WTC11 (cell line): ENCODE data around the gene NEK10. TPM values are rescaled to one million over a fixed set of nuclear protein-coding genes. Genes with fewer than 3 reads are reported as not detected.
A peak's percentile ranks its signal among the peaks of the same experiment; 100 is the strongest.

Experiments
- ATAC-seq: fragments of 200-7000 bp; cut with Tn5 transposase; 2 replicates; pipeline ENCODE4 v1.10.0; 2021; ENCODE audit warnings: mild to moderate bottlenecking, moderate library complexity
- CTCF ChIA-PET: fragments of 300-600 bp; sonication (Branson Sonifier 250); formaldehyde crosslinking; loops from one replicate; lab custom pipeline; 2021; ENCODE audit warnings: antibody characterized with exemption; lab: Charles Lee
- POLR2A ChIA-PET: fragments of 350-600 bp; sonication (Branson Sonifier 250); formaldehyde crosslinking; loops from one replicate; lab custom pipeline; 2021; ENCODE audit warnings: antibody characterized with exemption; lab: Charles Lee
- DNase-seq: peaks from one replicate; pipeline ENCODE4 v3.0.0; 2021; ENCODE audit warnings: low spot score
- H3K27ac Mint-ChIP-seq: 2 replicates; pipeline ENCODE4 v1.8.0; 2021; ENCODE audit warnings: mixed read lengths
- H3K27me3 Mint-ChIP-seq: 2 replicates; pipeline ENCODE4 v1.8.0; 2021; ENCODE audit warnings: low read depth, mild to moderate bottlenecking, moderate library complexity, mixed read lengths
- H3K36me3 Mint-ChIP-seq: 2 replicates; pipeline ENCODE4 v1.8.0; 2021; ENCODE audit warnings: mixed read lengths
- H3K4me1 Mint-ChIP-seq: 2 replicates; pipeline ENCODE4 v1.8.0; 2022; ENCODE audit warnings: mixed read lengths
- H3K4me3 Mint-ChIP-seq: 2 replicates; pipeline ENCODE4 v1.8.0; 2021; ENCODE audit warnings: mild to moderate bottlenecking, moderate library complexity, mixed read lengths
- H3K9me3 Mint-ChIP-seq: 2 replicates; pipeline ENCODE4 v1.8.0; 2021; ENCODE audit warnings: mixed read lengths
- ELF4 ChIP-seq: sonication (generic); formaldehyde crosslinking; IDR thresholded peaks from 2 replicates; pipeline ENCODE4 v1.8.1; 2022; ENCODE audit warnings: low read depth, mild to moderate bottlenecking, moderate library complexity, missing genetic modification reagents
- EMX1 ChIP-seq: fragments of 250-450 bp; sonication (Bioruptor Pico); IDR thresholded peaks from 2 replicates; pipeline ENCODE4 v1.8.0; 2021; ENCODE audit warnings: mild to moderate bottlenecking
- ETV6 ChIP-seq: sonication (generic); formaldehyde crosslinking; IDR thresholded peaks from 2 replicates; pipeline ENCODE4 v1.8.1; 2022; ENCODE audit warnings: mild to moderate bottlenecking, missing genetic modification reagents
- FOXP1 ChIP-seq: sonication (generic); formaldehyde crosslinking; IDR thresholded peaks from 2 replicates; pipeline ENCODE4 v1.8.0; 2022; ENCODE audit warnings: missing genetic modification reagents, mild to moderate bottlenecking, moderate library complexity, borderline replicate concordance
- MYBL2 ChIP-seq: sonication (generic); formaldehyde crosslinking; IDR thresholded peaks from 2 replicates; pipeline ENCODE4 v1.8.1; 2023; ENCODE audit warnings: mild to moderate bottlenecking, moderate library complexity, missing genetic modification reagents
- NFYB ChIP-seq: sonication (generic); formaldehyde crosslinking; conservative IDR thresholded peaks from 2 replicates; pipeline ENCODE4 v1.8.0; 2022; ENCODE audit warnings: low read depth, missing genetic modification reagents
- NR2C2 ChIP-seq: sonication (generic); formaldehyde crosslinking; IDR thresholded peaks from 2 replicates; pipeline ENCODE4 v1.8.0; 2022; ENCODE audit warnings: mild to moderate bottlenecking, missing genetic modification reagents
- OVOL2 ChIP-seq: fragments of 250-450 bp; sonication (Bioruptor Pico); IDR thresholded peaks from 2 replicates; pipeline ENCODE4 v1.9.0; 2021; ENCODE audit warnings: mild to moderate bottlenecking, borderline replicate concordance
- PRRX2 ChIP-seq: fragments of 250-450 bp; sonication (Bioruptor Pico); IDR thresholded peaks from 2 replicates; pipeline ENCODE4 v1.8.0; 2021; ENCODE audit warnings: mild to moderate bottlenecking
- RORB ChIP-seq: fragments of 250-450 bp; sonication (Bioruptor Pico); IDR thresholded peaks from 2 replicates; pipeline ENCODE4 v1.9.0; 2021; ENCODE audit warnings: mild to moderate bottlenecking
- SMAD4 ChIP-seq: sonication (generic); formaldehyde crosslinking; IDR thresholded peaks from 2 replicates; pipeline ENCODE4 v1.8.0; 2022; ENCODE audit warnings: mild to moderate bottlenecking, missing genetic modification reagents
- TEAD4 ChIP-seq: sonication (generic); formaldehyde crosslinking; IDR thresholded peaks from 2 replicates; pipeline ENCODE4 v1.8.0; 2022; ENCODE audit warnings: mild to moderate bottlenecking, missing genetic modification reagents
- ZNF121 ChIP-seq: sonication (generic); formaldehyde crosslinking; IDR thresholded peaks from 2 replicates; pipeline ENCODE4 v1.8.0; 2023; ENCODE audit warnings: missing genetic modification reagents
- total RNA-seq: library from RNA; stranded (reverse); gene quantifications from 3 replicates; pipeline ENCODE4 v1.2.3, GENCODE V29; 2021
- TF ChIP-seq, protein P1 (sequence below): sonication (generic); formaldehyde crosslinking; IDR thresholded peaks from 2 replicates; pipeline ENCODE4 v1.8.0; 2022; ENCODE audit warnings: missing genetic modification reagents
- TF ChIP-seq, protein P2 (sequence below): sonication (generic); formaldehyde crosslinking; conservative IDR thresholded peaks from 2 replicates; pipeline ENCODE4 v1.8.1; 2023; ENCODE audit warnings: mild to moderate bottlenecking, low read depth, missing genetic modification reagents, moderate library complexity
- TF ChIP-seq, protein P3 (sequence below): sonication (generic); formaldehyde crosslinking; IDR thresholded peaks from 2 replicates; pipeline ENCODE4 v1.8.0; 2022; ENCODE audit warnings: mild to moderate bottlenecking, missing genetic modification reagents
- TF ChIP-seq, protein P4 (sequence below): sonication (generic); formaldehyde crosslinking; IDR thresholded peaks from 2 replicates; pipeline ENCODE4 v1.8.1; 2022; ENCODE audit warnings: low read depth, mild to moderate bottlenecking, moderate library complexity, missing genetic modification reagents, borderline replicate concordance
- TF ChIP-seq, protein P5 (sequence below): fragments of 250-450 bp; sonication (Bioruptor Pico); IDR thresholded peaks from 2 replicates; pipeline ENCODE4 v2.1.2; 2022; ENCODE audit warnings: mild to moderate bottlenecking, moderate library complexity

NEK10 gene
- total RNA-seq, 1 experiment from 2014 or later: 0.37 TPM

DNA sequence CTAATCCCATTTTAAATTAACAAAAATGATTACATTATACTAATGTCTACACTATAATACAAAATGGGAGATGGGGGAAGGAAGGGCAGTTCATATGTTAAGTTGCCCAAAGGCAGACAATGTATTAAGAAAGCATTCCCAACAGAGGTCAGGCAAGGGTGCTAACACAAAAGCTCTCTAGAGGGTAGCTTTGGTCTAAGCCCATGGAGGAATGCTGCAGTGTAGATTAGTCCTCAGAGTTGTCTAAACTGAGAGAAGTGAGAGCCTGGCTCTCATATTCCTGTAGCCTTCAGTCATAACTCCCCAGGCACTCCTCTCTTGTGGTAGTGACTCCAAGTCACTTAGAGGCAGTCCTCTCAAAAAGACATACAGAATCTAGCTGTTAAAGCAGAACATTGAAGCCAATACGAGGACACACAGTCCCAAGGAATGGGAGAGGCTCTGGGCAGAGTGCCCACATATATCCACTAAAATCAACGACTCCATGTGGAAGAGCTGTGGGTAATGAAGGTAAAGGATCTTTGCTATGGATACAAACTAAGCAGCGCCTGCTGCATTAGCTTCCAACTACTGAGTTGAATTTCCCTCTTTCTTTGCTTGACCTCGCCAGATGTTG lies 14.5 kb downstream of the NEK10 start:
- Mint-ChIP-seq H3K36me3 (no peaks in the 10 kb centered on the region), H3K27ac (no peak overlapping the region), H3K4me1 (peaks cover 44% of the 10 kb centered on the region), H3K9me3 (peaks cover 11% of the 10 kb centered on the region), H3K27me3 (no peaks in the 10 kb centered on the region; the same call in 1 of the 2 replicates), H3K4me3 (no peak overlapping the region)
- ATAC-seq (peak; percentile 68), DNase-seq (no peak)
- POLR2A ChIA-PET: interaction anchor here (1.0 kb wide), 1 partner anchor 15 kb away, joined by 4 read pairs; the partner anchor contains the start of gene NEK10
- CTCF ChIA-PET: interaction anchor here (0.6 to 1.6 kb wide), 8 partner anchors 10 to 951 kb away, joined by 3 to 7 read pairs (median 4); partner anchors contain the start of gene NEK10
- TF ChIP-seq ELF4 (CRISPR knock-in tag): no peak
- TF ChIP-seq EMX1 (CRISPR knock-in tag): no peak
- TF ChIP-seq PRRX2 (CRISPR knock-in tag): no peak
- TF ChIP-seq, protein P1, sequence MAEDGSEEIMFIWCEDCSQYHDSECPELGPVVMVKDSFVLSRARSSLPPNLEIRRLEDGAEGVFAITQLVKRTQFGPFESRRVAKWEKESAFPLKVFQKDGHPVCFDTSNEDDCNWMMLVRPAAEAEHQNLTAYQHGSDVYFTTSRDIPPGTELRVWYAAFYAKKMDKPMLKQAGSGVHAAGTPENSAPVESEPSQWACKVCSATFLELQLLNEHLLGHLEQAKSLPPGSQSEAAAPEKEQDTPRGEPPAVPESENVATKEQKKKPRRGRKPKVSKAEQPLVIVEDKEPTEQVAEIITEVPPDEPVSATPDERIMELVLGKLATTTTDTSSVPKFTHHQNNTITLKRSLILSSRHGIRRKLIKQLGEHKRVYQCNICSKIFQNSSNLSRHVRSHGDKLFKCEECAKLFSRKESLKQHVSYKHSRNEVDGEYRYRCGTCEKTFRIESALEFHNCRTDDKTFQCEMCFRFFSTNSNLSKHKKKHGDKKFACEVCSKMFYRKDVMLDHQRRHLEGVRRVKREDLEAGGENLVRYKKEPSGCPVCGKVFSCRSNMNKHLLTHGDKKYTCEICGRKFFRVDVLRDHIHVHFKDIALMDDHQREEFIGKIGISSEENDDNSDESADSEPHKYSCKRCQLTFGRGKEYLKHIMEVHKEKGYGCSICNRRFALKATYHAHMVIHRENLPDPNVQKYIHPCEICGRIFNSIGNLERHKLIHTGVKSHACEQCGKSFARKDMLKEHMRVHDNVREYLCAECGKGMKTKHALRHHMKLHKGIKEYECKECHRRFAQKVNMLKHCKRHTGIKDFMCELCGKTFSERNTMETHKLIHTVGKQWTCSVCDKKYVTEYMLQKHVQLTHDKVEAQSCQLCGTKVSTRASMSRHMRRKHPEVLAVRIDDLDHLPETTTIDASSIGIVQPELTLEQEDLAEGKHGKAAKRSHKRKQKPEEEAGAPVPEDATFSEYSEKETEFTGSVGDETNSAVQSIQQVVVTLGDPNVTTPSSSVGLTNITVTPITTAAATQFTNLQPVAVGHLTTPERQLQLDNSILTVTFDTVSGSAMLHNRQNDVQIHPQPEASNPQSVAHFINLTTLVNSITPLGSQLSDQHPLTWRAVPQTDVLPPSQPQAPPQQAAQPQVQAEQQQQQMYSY (CRISPR knock-in tag): no peak
- TF ChIP-seq, protein P2, sequence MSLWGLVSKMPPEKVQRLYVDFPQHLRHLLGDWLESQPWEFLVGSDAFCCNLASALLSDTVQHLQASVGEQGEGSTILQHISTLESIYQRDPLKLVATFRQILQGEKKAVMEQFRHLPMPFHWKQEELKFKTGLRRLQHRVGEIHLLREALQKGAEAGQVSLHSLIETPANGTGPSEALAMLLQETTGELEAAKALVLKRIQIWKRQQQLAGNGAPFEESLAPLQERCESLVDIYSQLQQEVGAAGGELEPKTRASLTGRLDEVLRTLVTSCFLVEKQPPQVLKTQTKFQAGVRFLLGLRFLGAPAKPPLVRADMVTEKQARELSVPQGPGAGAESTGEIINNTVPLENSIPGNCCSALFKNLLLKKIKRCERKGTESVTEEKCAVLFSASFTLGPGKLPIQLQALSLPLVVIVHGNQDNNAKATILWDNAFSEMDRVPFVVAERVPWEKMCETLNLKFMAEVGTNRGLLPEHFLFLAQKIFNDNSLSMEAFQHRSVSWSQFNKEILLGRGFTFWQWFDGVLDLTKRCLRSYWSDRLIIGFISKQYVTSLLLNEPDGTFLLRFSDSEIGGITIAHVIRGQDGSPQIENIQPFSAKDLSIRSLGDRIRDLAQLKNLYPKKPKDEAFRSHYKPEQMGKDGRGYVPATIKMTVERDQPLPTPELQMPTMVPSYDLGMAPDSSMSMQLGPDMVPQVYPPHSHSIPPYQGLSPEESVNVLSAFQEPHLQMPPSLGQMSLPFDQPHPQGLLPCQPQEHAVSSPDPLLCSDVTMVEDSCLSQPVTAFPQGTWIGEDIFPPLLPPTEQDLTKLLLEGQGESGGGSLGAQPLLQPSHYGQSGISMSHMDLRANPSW: no peak
- TF ChIP-seq FOXP1 (CRISPR knock-in tag): no peak
- TF ChIP-seq MYBL2 (CRISPR knock-in tag): no peak
- no peak for TF ChIP-seq ETV6 (CRISPR knock-in tag)
- TF ChIP-seq NFYB: no peak
- TF ChIP-seq, protein P3, sequence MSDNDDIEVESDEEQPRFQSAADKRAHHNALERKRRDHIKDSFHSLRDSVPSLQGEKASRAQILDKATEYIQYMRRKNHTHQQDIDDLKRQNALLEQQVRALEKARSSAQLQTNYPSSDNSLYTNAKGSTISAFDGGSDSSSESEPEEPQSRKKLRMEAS (CRISPR knock-in tag): no peak
- no peak for TF ChIP-seq ZNF121
- TF ChIP-seq, protein P4, sequence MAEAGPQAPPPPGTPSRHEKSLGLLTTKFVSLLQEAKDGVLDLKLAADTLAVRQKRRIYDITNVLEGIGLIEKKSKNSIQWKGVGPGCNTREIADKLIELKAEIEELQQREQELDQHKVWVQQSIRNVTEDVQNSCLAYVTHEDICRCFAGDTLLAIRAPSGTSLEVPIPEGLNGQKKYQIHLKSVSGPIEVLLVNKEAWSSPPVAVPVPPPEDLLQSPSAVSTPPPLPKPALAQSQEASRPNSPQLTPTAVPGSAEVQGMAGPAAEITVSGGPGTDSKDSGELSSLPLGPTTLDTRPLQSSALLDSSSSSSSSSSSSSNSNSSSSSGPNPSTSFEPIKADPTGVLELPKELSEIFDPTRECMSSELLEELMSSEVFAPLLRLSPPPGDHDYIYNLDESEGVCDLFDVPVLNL (CRISPR knock-in tag): no peak
- no peak for TF ChIP-seq SMAD4 (CRISPR knock-in tag)
- TF ChIP-seq TEAD4 (CRISPR knock-in tag): no peak

DNA sequence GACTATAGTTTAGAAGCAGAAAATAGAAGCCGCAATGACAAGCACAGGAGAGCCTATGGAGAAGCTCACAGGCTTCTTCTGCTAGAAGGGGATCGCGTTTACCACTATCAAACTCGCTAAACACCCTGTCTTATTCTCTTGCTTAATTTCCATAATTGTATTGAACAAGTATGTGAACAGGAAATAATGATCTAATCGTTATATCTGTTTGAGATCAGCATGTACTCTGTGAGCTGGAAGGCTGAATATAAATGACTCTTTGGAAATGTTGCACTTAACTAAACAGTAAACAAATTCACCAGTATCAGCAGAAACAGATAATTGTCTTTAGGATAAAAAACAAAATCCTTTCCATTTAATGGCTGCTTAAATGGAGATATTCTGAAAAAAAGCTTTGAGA lies 15.0 kb downstream of the NEK10 start:
- Mint-ChIP-seq H3K9me3 (peaks cover 11% of the 10 kb centered on the region), H3K4me3 (no peak overlapping the region), H3K4me1 (peaks cover 45% of the 10 kb centered on the region), H3K27me3 (no peaks in the 10 kb centered on the region; the same call in 1 of the 2 replicates), H3K36me3 (no peaks in the 10 kb centered on the region), H3K27ac (no peak overlapping the region)
- CTCF ChIA-PET: interaction anchor here (0.8 to 1.6 kb wide), 7 partner anchors 11 to 358 kb away, joined by 3 to 7 read pairs (median 4); partner anchors contain the start of gene NEK10
- POLR2A ChIA-PET: interaction anchor here (1.0 kb wide), 1 partner anchor 15 kb away, joined by 4 read pairs; the partner anchor contains the start of gene NEK10
- ATAC-seq (no peak), DNase-seq (no peak)
- TF ChIP-seq NR2C2 (CRISPR knock-in tag) (no peak), OVOL2 (CRISPR knock-in tag) (no peak), RORB (CRISPR knock-in tag) (no peak)
- TF ChIP-seq, protein P5, sequence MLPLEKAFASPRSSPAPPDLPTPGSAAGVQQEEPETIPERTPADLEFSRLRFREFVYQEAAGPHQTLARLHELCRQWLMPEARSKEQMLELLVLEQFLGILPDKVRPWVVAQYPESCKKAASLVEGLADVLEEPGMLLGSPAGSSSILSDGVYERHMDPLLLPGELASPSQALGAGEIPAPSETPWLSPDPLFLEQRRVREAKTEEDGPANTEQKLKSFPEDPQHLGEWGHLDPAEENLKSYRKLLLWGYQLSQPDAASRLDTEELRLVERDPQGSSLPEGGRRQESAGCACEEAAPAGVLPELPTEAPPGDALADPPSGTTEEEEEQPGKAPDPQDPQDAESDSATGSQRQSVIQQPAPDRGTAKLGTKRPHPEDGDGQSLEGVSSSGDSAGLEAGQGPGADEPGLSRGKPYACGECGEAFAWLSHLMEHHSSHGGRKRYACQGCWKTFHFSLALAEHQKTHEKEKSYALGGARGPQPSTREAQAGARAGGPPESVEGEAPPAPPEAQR: no peak
